G401.6 (cell line): ENCODE results near the gene HLF.

ENCODE experiments used
- FAIRE-seq: peaks from 2 replicates; lab custom pipeline; 2012; peaks lifted over from hg19 to GRCh38; lab: Jason Lieb, UNC

Gene HLF, protein sequence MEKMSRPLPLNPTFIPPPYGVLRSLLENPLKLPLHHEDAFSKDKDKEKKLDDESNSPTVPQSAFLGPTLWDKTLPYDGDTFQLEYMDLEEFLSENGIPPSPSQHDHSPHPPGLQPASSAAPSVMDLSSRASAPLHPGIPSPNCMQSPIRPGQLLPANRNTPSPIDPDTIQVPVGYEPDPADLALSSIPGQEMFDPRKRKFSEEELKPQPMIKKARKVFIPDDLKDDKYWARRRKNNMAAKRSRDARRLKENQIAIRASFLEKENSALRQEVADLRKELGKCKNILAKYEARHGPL

GRCh38 chr17:55264645-55265298 lies at the start of gene HLF:
TSS of gene HLF (plus strand) at chr17:55264960. CDS start at chr17:55265485, 525 bp downstream.
- no peak for FAIRE-seq

DNA sequence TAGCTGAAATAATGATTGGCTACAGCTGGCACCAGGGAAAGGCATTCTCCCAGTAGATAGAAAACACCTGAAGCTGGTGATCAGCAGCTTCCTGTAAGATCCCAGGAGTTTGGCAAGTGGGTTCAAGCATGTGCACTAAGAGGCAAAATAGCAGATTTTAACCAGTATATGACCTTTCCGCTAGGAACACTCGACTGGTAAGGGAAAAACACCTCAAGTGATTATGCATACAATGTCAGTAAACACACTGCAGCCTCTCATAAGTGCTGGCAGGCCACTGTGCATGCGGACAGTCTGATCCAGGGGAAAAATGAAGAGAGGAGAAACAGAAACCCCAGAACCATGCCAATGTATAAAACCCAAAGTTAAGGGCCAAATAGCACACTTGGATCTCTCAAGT lies 49.0 kb upstream of the HLF start:
- no peak for FAIRE-seq

DNA sequence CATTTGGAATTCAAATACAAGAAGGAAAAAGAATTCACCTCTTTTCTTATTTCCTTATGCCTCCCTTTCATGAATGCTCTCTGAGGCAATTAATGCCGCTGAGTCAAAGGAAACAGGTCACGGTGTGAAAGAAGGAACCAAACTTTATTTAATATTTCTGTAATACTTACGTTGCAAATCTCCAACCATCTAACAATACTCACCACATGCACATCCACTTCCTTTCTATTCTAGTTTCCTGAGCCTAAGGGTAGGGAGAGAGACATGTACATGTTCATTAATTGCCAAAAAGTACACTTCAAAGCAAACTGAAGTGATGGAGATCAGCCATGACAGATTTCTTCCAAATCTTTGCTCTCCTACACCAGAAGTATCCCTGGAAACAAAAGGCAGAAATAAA lies 47.9 kb upstream of the HLF start:
- no peak for FAIRE-seq

DNA sequence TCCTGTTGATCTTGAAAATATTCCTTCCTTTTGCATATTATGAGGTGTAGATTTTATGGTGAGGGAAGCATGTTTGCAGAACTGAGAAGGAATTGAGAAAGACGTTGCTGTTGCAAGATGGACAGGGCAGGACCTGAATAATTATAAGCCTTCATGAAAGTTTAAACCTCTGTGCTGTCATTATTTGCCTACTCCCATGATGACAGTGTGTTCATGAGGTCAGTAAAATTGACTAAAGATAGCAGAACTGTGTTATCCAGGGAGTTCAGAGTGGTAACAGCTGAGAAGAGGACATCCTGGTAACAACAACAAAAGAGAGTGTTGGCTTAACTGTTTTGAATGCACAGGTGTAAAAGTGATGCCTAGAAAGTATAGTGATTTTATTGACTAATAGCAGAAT lies 45.3 kb upstream of the HLF start:
- no peak for FAIRE-seq

DNA sequence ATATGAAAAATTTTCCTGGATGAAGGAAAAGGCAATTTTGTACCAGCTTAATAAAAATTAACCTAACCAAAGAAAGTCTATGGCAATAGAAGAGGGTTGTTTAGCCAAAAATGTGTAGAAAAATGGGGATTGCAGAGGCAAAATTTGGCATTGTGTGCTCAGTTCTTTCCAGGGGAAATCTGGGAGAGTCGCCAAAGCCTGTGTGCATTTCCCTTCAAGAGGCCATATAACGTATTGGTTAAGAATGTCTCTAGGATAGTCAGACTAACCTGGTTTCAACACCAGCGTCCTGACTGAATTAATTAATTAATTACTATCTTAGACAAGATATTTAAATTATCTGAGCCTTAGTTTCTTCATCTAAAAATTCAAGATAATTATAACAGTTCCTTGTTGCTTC lies 44.8 kb upstream of the HLF start:
- FAIRE-seq = no peak

DNA sequence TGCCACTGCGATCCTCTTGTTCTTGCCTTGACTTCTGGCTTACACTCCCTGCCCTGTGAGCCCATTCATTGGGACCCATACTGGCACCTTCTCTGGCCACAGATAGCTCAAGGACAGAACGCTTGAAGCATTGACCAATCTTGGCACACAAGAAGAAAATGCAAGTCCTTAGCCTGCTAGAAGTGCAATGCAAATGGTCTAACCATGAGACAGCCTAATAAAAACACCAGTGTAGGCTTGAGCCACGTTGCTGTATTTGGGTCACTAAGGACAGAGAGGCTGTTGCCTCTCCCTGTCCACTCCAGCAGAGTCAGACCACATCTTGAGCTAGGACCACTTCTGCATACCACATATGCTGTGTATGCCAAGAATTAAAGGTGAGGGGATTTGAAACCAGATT lies 41.2 kb upstream of the HLF start:
- FAIRE-seq = no peak

DNA sequence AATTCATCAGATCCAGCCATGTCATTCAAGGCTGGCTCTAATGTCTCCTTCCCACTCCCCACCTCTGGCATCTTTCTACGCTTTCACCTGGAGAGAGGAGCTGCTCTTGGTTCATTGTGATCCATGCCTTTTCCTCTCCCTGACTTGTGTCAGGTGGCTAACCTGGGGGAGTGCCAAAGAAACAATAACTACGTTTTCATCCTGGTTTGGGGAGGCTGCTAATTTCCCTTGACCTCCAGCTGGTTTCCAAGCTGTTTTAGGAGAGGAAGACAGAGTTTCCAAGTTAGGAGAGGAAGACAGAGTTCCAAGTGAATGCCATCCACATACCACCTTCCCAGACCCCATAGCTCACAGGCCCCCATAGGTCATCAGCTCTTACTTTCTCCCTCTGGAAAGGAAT lies 40.0 kb upstream of the HLF start:
- FAIRE-seq = no peak

DNA sequence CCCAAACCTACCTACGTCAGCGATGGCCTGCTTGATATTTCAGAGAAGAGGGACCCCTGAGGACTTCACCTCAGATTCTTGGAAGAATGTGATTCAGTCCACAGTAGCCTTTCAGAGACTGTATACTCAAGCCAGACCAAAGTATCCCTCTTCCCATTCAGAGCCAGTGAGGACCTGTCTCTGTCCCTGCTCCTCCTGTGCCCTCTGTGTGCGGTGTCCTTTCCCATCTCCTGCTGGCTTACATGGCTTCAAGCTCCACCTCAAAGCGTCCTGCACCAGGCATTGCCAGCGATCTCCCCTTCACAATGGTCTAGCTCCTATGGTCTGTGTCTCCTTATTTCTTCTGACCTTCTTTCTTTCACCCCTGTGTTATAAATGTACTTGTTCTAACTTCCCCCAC lies 39.5 kb upstream of the HLF start:
- no peak for FAIRE-seq

GRCh38 chr17:55228683-55229192 lies 36.0 kb upstream of the HLF start:
- no peak for FAIRE-seq

GRCh38 chr17:55229276-55229675 lies 35.5 kb upstream of the HLF start:
- no peak for FAIRE-seq

GRCh38 chr17:55230716-55231115 lies 34.0 kb upstream of the HLF start:
- FAIRE-seq = no peak

DNA sequence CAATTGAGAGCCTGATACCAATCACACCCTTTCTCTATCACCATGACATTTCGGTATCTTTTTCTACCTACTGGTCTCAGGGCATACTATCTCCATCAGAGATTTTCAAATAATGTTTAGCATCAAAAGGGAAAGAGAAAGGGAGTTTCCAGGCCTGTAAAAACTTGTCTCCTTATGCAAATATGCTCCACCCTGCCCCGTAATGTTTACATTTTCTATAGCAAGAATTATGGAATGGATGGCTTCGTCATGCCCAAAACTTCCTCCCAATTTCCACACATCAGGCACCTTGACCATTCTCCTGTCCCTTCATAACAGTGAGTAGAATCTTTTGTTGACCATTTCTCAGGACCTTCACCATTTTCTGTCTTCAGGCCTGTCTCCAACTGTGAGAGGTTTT lies 30.9 kb upstream of the HLF start:
- no peak for FAIRE-seq

GRCh38 chr17:55236316-55236715 lies 28.4 kb upstream of the HLF start:
- no peak for FAIRE-seq

DNA sequence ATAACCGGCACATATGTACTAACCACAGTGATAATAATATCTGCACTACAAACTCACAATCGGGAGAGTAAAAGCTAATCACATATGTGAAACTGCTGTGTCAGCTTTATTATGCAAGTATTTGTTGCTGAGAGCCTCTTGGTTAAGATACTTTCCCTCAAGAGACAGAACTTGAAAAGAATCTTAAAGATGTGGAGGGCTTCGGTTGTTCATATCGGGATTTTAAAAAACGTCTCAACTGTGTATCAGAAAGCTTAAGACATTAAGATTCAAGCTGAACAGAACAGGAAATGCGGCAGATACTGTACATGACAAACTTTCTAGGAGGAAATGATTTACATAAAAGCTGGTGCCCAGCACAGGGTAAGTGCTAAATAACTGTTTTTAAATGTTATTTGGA lies 27.5 kb upstream of the HLF start:
- no peak for FAIRE-seq

DNA sequence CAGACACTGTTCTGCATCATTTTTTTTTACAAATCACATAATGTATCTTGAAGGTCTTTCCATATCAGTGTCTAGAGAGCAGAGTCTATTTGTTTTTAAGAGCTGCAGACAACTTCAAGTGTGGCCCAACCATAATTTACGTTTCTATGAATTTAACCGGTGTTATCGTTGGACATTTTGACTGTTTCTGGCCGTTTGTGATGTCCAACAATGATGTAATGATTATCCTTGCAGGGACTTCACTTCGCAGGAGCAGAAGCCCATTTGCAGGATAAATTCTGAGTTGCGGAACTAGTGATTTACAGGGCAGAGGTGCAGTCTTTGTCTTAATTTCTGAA lies 26.9 kb upstream of the HLF start:
- no peak for FAIRE-seq

GRCh38 chr17:55238179-55238930 lies 26.4 kb upstream of the HLF start:
- no peak for FAIRE-seq

- no peak for FAIRE-seq
Measured at GRCh38 chr17:55238931-55239297, 25.8 kb upstream of the HLF start.

DNA sequence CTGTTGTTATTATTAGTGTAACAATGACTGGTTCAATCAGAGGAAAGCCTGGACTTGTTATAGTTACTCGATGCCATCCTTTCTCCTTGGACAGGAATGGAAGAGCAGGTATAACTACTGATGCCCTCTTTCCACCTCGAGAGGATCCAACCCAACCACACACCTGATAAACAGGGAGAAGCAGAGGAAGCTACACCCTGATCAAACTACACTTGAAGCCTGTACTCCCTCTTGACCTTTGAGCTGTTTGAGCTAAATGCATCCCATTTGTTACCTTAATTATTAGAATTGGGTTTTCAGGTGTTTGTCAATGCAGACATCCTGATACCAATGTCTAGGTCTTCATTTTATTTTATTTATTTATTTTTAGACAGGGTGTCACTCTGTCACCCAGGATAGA lies 23.7 kb upstream of the HLF start:
- FAIRE-seq = no peak

DNA sequence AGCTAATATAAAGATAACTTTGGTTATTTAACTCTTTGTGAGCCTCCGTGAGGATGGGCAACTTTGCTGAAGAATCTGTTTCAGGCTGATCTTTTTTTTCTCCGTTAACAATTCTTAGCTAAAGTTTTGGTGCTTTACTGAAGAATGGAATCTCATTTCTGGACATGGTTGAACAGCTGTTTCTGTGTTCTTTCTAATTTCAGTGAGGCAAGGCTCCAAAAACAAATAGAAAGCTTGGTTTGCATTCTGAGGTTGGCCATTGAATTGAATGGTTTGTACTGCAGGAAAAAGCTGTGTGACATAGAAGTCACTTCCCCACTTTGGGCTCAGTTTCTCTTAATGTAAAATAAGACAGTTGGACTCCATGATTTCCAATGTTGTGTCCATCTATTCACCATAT lies 22.3 kb upstream of the HLF start:
- no peak for FAIRE-seq

DNA sequence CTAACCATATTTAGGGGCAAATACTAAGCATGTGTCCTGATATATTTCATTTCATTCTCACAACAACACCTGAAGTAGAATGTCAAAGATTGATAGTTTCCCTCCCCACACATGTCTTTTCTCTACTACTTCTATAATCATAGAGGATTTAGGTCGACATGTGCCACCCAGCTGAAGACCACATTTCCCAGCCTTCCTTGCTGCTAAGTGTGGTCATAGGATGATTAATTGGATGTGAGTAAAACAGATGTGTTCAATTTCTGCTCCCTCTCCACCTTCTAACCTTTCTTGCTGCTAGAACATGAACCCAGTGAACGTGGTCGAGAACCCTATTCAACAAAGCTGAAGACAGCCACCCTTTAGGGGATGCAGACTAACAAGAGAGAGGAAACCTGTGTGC lies 18.8 kb upstream of the HLF start:
- no peak for FAIRE-seq

DNA sequence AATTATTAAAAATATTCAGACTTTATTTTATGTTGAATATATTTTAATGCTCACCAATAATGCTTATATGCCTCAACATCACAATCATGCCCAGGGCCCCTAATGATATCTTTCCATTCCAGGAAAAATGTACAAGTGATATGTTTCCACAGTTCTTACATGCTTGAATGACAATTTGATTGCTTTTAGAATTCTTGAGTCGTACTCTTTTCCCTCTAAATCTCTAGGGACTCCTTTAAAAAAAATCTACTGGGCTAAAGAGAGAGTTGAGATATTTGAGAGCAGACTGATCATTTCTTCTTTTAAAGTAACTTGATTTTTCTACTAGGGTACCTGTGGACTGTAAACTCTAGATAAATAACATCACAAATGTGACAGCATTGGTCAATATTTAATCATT lies 18.2 kb upstream of the HLF start:
- no peak for FAIRE-seq

GRCh38 chr17:55248077-55248476 lies 16.7 kb upstream of the HLF start:
- no peak for FAIRE-seq

- FAIRE-seq = no peak
Measured at GRCh38 chr17:55249861-55250260, 14.9 kb upstream of the HLF start.

GRCh38 chr17:55254375-55254774 lies 10.4 kb upstream of the HLF start:
- FAIRE-seq = no peak
